ENCODE results near the gene MTIF2.
"Not testable (repeated sequence)": the region's sequence is repeated elsewhere in the genome, so short reads cannot be mapped to it uniquely, and the experiment has no call there.

Gene MTIF2

DNA sequence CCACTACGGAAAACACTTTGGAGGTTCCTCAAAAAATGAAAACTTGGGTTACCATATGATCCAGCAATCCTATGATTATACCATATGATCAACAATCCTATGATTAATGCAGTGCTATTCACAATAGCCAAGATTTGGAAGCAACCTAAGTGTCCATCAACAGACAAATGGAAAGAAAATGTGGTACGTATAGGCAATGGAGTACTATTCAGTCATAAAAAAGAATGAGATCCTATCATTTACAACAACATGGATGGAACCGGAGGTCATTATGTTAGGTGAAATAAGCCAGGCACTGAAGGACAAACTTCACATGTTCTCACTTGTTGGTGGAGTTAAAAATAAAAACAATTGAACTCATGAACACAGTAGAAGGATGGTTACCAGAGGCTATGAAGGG is 64.5 kb downstream of the MTIF2 start:
- no peak for DNase-seq

DNA sequence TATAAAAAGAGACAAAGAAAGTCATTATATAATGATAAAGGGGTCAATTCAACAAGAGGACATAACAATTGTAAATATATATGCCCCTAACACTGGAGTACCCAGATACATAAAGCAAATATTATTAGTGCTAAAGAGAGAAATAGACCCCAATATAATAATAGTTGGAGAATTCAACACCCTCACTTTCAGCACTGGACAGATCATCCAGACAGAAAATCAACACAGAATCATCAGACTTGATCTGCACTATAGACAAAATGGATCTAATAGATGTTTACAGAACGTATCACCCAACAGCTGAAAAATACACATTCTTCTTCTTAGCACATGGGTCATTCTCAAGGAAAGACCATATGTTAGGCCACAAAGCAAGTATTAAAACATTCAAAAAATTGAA is 68.6 kb downstream of the MTIF2 start:
- no peak for DNase-seq

DNA sequence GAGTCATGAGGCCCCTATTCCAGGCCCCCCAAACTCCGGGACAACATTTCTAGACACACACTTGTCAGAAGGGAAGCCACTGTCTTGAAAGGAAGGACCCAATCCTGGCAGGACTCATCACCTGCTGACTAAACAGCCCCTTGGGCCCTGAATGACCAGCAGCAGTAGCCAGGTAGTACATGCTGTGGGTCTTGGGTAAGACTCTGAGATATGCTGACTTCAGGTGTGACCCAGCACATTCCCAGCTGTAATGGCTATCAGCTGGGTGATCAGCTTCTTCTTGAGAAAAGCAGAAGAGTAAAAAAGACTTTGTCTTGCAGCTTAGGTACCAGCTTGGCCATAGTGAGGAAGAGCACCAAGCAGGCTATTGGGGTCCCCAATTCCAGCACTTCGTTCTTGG is 72.5 kb downstream of the MTIF2 start:
- DNase-seq, result no peak

DNA sequence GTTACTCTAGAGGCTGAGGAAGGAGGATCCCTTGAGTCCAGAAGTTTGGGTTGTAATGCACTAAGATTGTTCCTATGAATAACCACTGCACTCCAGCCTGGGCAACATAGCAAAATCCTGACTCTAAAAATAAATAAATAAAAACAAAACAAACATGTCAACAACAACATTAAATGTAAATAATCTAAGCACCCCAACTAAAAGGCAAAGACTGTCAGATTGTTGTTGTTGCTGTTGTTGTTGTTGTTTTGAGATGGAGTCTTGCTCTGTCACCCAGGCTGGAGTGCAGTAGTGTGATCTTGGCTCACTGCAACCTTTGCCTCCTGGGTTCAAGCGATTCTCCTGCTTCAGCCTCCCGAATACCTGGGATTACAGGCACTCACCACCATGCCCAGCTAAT is 77.1 kb downstream of the MTIF2 start:
- DNase-seq, result not testable (repeated sequence)

DNA sequence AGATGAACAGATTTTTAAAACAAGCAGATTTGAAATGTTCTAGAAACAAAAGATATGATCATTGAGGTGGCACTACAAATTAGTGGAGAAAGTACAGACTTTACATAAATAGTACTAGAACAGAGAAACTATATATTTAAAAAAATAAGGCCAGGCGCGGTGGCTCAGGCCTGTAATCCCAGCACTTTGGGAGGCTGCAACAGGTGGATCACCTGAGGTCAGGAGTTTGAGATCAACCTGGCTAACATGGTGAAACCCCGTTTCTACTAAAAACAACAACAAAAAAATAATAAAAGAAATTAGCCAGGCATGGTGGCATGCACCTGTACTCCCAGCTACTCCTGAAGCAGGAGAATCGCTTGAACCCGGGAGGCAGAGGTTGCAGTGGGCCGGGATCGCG is 82.2 kb downstream of the MTIF2 start:
- not testable (repeated sequence) for DNase-seq

Data from anterior cingulate cortex (tissue), 58 donors.